ENCODE results near the gene HEMK1.

HEMK1 gene

GRCh38 chr3:50573566-50574443 lies 4.5 kb downstream of the HEMK1 start:
- DNase-seq (peak; percentile 34 to 45 (median 43)), ATAC-seq (replicated peaks) (peak; percentile 34)
- Mint-ChIP-seq H3K9me3 (no peaks in the 10 kb centered on the region), H3K27me3 (no peaks in the 10 kb centered on the region), H3K4me1 (ENCODE audit: low read depth in 2 of 2) (peaks cover 63 to 79% of the 10 kb centered on the region in 2 donors), H3K36me3 (ENCODE audit: insufficient read depth) (peaks cover 13% of the 10 kb centered on the region), H3K4me3 (peak overlapping the region; percentile 70 to 79), H3K27ac (peak overlapping the region; percentile 92 to 94)

GRCh38 chr3:50574444-50574831 lies 5.1 kb downstream of the HEMK1 start:
- Mint-ChIP-seq H3K27me3 (no peaks in the 10 kb centered on the region), H3K9me3 (no peaks in the 10 kb centered on the region), H3K4me1 (ENCODE audit: low read depth in 2 of 2) (peaks cover 69 to 78% of the 10 kb centered on the region in 2 donors), H3K36me3 (ENCODE audit: insufficient read depth) (peaks cover 7% of the 10 kb centered on the region), H3K27ac (peak overlapping the region; percentile 92 to 94), H3K4me3 (peak overlapping the region; percentile 70 to 79)
- peak; percentile 40 for ATAC-seq (replicated peaks)
- DNase-seq = no peak

- Mint-ChIP-seq H3K4me1 (ENCODE audit: low read depth in 2 of 2) (peaks cover 68 to 71% of the 10 kb centered on the region in 2 donors), H3K36me3 (ENCODE audit: insufficient read depth) (peaks cover 5% of the 10 kb centered on the region), H3K4me3 (peak overlapping the region; percentile 70 to 79), H3K9me3 (no peaks in the 10 kb centered on the region), H3K27me3 (no peaks in the 10 kb centered on the region), H3K27ac (peak overlapping the region; percentile 92 to 94)
- ATAC-seq (replicated peaks) = no peak
- DNase-seq = no peak
These were observed 6.0 kb downstream of the HEMK1 start for GRCh38 chr3:50575372-50575771.

GRCh38 chr3:50577348-50577747 lies 8.0 kb downstream of the HEMK1 start:
- Mint-ChIP-seq H3K4me1 (ENCODE audit: low read depth in 2 of 2) (peaks cover 60% of the 10 kb centered on the region in 2 donors), H3K27ac (peak overlapping the region; percentile 92 to 94), H3K27me3 (no peaks in the 10 kb centered on the region), H3K4me3 (no peak overlapping the region), H3K9me3 (no peaks in the 10 kb centered on the region), H3K36me3 (ENCODE audit: insufficient read depth) (peaks cover 5% of the 10 kb centered on the region)
- ATAC-seq (replicated peaks) = no peak
- no peak for DNase-seq

- Mint-ChIP-seq H3K27ac (peak overlapping the region in 1 of 2 donors; percentile 81), H3K27me3 (no peaks in the 10 kb centered on the region), H3K9me3 (no peaks in the 10 kb centered on the region), H3K4me1 (ENCODE audit: low read depth in 2 of 2) (peaks cover 36 to 38% of the 10 kb centered on the region in 2 donors), H3K4me3 (peak overlapping the region in 1 of 2 donors; percentile 10), H3K36me3 (ENCODE audit: insufficient read depth) (peaks cover 5% of the 10 kb centered on the region)
- ATAC-seq (replicated peaks) (peak; percentile 43), DNase-seq (no peak)
These were observed 11.5 kb downstream of the HEMK1 start for GRCh38 chr3:50580683-50581458.

GRCh38 chr3:50581459-50581842 lies 12.1 kb downstream of the HEMK1 start:
- DNase-seq = no peak
- ATAC-seq (replicated peaks) = no peak
- no peaks in the 10 kb centered on the region for H3K27me3 Mint-ChIP-seq
- H3K4me3 Mint-ChIP-seq = peak overlapping the region in 1 of 2 donors; percentile 10
- H3K4me1 Mint-ChIP-seq (ENCODE audit: low read depth in 2 of 2) = peaks cover 30 to 34% of the 10 kb centered on the region in 2 donors
- H3K9me3 Mint-ChIP-seq = no peaks in the 10 kb centered on the region
- peaks cover 5% of the 10 kb centered on the region for H3K36me3 Mint-ChIP-seq (ENCODE audit: insufficient read depth)
- H3K27ac Mint-ChIP-seq = peak overlapping the region; percentile 67 to 81

GRCh38 chr3:50582083-50582482 lies 12.8 kb downstream of the HEMK1 start:
- H3K4me1 Mint-ChIP-seq (ENCODE audit: low read depth in 2 of 2) = peaks cover 30% of the 10 kb centered on the region in 2 donors
- ATAC-seq (replicated peaks) = no peak
- DNase-seq = no peak

GRCh38 chr3:50583897-50584296 lies 14.6 kb downstream of the HEMK1 start:
- Mint-ChIP-seq H3K4me1 (ENCODE audit: low read depth in 2 of 2) (peaks cover 42 to 44% of the 10 kb centered on the region in 2 donors), H3K4me3 (no peak overlapping the region), H3K27me3 (no peaks in the 10 kb centered on the region), H3K27ac (peak overlapping the region; percentile 2 to 27), H3K9me3 (no peaks in the 10 kb centered on the region), H3K36me3 (ENCODE audit: insufficient read depth) (peaks cover 4% of the 10 kb centered on the region)
- ATAC-seq (replicated peaks) (no peak), DNase-seq (no peak)

More at GRCh38 chr3:50582083-50582482, 12.8 kb downstream of the HEMK1 start:
- no peak overlapping the region for H3K4me3 Mint-ChIP-seq
- peak overlapping the region; percentile 5 to 67 for H3K27ac Mint-ChIP-seq
- H3K9me3 Mint-ChIP-seq = no peaks in the 10 kb centered on the region
- no peaks in the 10 kb centered on the region for H3K27me3 Mint-ChIP-seq
- H3K36me3 Mint-ChIP-seq (ENCODE audit: insufficient read depth) = peaks cover 3% of the 10 kb centered on the region

- Mint-ChIP-seq H3K27ac (peak overlapping the region; percentile 2 to 27), H3K9me3 (no peaks in the 10 kb centered on the region), H3K4me3 (no peak overlapping the region), H3K4me1 (ENCODE audit: low read depth in 2 of 2) (peaks cover 42 to 43% of the 10 kb centered on the region in 2 donors), H3K27me3 (no peaks in the 10 kb centered on the region), H3K36me3 (ENCODE audit: insufficient read depth) (peaks cover 4% of the 10 kb centered on the region)
- no peak for DNase-seq
- ATAC-seq (replicated peaks) = no peak
These were observed 15.1 kb downstream of the HEMK1 start for GRCh38 chr3:50584391-50584790.

GRCh38 chr3:50585919-50586762 lies 16.8 kb downstream of the HEMK1 start:
- H3K9me3 Mint-ChIP-seq = no peaks in the 10 kb centered on the region
- no peaks in the 10 kb centered on the region for H3K27me3 Mint-ChIP-seq
- ATAC-seq (replicated peaks) (no peak), DNase-seq (no peak)
- peak overlapping the region in 1 of 2 donors; percentile 26 for H3K27ac Mint-ChIP-seq
- peaks cover 4% of the 10 kb centered on the region for H3K36me3 Mint-ChIP-seq (ENCODE audit: insufficient read depth)
- peaks cover 50% of the 10 kb centered on the region in 2 donors for H3K4me1 Mint-ChIP-seq (ENCODE audit: low read depth in 2 of 2)
- H3K4me3 Mint-ChIP-seq = no peak overlapping the region

- DNase-seq (no peak), ATAC-seq (replicated peaks) (no peak)
- peaks cover 50 to 51% of the 10 kb centered on the region in 2 donors for H3K4me1 Mint-ChIP-seq (ENCODE audit: low read depth in 2 of 2)
- no peaks in the 10 kb centered on the region for H3K27me3 Mint-ChIP-seq
- H3K4me3 Mint-ChIP-seq = no peak overlapping the region
- peak overlapping the region; percentile 17 to 95 for H3K27ac Mint-ChIP-seq
- H3K36me3 Mint-ChIP-seq (ENCODE audit: insufficient read depth) = peaks cover 4% of the 10 kb centered on the region
- no peaks in the 10 kb centered on the region for H3K9me3 Mint-ChIP-seq
These were observed 17.4 kb downstream of the HEMK1 start for GRCh38 chr3:50586763-50587070.

GRCh38 chr3:50587373-50587772 lies 18.1 kb downstream of the HEMK1 start:
- peak overlapping the region; percentile 90 to 95 for H3K27ac Mint-ChIP-seq
- no peaks in the 10 kb centered on the region for H3K27me3 Mint-ChIP-seq
- ATAC-seq (replicated peaks) (no peak), DNase-seq (no peak)
- H3K4me1 Mint-ChIP-seq (ENCODE audit: low read depth in 2 of 2) = peaks cover 50 to 51% of the 10 kb centered on the region in 2 donors
- H3K4me3 Mint-ChIP-seq = peak overlapping the region; percentile 53 to 60
- peaks cover 4% of the 10 kb centered on the region for H3K36me3 Mint-ChIP-seq (ENCODE audit: insufficient read depth)
- no peaks in the 10 kb centered on the region for H3K9me3 Mint-ChIP-seq
